Epithelial cell of prostate (primary cell): ENCODE data around the gene YWHAQ.

ENCODE experiments used
- DNase-seq: peaks from one replicate; pipeline ENCODE4 v3.0.0-alpha.2; 2011; ENCODE audit warnings: low read depth, low spot score
- H3K27ac ChIP-seq: fragments of 450-650 bp; 2 replicates; pipeline ENCODE4 v1.5.1; 2017; ENCODE audit warnings: mild to moderate bottlenecking

Gene YWHAQ

GRCh38 chr2:9630736-9631552 is at the start of gene YWHAQ:
Gene YWHAQ (minus strand): TSS chr2:9630997. CDS start chr2:9630452, 545 bp downstream.
- peak within 1 kb of the TSS; percentile 79 for H3K27ac ChIP-seq
- peak; percentile 80 for DNase-seq

GRCh38 chr2:9680082-9680481 is 49.3 kb upstream of the YWHAQ start:
- no peak for DNase-seq
- H3K27ac ChIP-seq: no peak overlapping the region

GRCh38 chr2:9679218-9679617 is 48.4 kb upstream of the YWHAQ start:
- H3K27ac ChIP-seq: no peak overlapping the region
- no peak for DNase-seq

GRCh38 chr2:9678544-9678943 is 47.7 kb upstream of the YWHAQ start:
- DNase-seq: no peak
- H3K27ac ChIP-seq: no peak overlapping the region

- H3K27ac ChIP-seq: peak overlapping the region; percentile 34
- DNase-seq: peak; percentile 69
Observed at GRCh38 chr2:9675415-9676351, 44.9 kb upstream of the YWHAQ start.

GRCh38 chr2:9674891-9675414 is 44.2 kb upstream of the YWHAQ start:
- peak overlapping the region; percentile 34 for H3K27ac ChIP-seq
- no peak for DNase-seq

GRCh38 chr2:9673914-9674481 is 43.2 kb upstream of the YWHAQ start:
- no peak for DNase-seq
- H3K27ac ChIP-seq: no peak overlapping the region

- DNase-seq: no peak
- no peak overlapping the region for H3K27ac ChIP-seq
Observed at GRCh38 chr2:9668687-9669345, 38.0 kb upstream of the YWHAQ start.

GRCh38 chr2:9667826-9668225 is 37.0 kb upstream of the YWHAQ start:
- DNase-seq: no peak
- no peak overlapping the region for H3K27ac ChIP-seq

GRCh38 chr2:9666306-9666705 is 35.5 kb upstream of the YWHAQ start:
- no peak for DNase-seq
- no peak overlapping the region for H3K27ac ChIP-seq

- H3K27ac ChIP-seq: no peak overlapping the region
Observed at GRCh38 chr2:9665898-9666297, 35.1 kb upstream of the YWHAQ start.

GRCh38 chr2:9664365-9664764 is 33.6 kb upstream of the YWHAQ start:
- H3K27ac ChIP-seq: no peak overlapping the region
- no peak for DNase-seq

More at GRCh38 chr2:9665898-9666297, 35.1 kb upstream of the YWHAQ start:
- DNase-seq: no peak

- no peak for DNase-seq
- no peak overlapping the region for H3K27ac ChIP-seq
Observed at GRCh38 chr2:9663008-9663879, 32.4 kb upstream of the YWHAQ start.

- H3K27ac ChIP-seq: no peak overlapping the region
Observed at GRCh38 chr2:9661261-9661660, 30.5 kb upstream of the YWHAQ start.

GRCh38 chr2:9660781-9661180 is 30.0 kb upstream of the YWHAQ start:
- DNase-seq: no peak
- H3K27ac ChIP-seq: no peak overlapping the region

More at GRCh38 chr2:9661261-9661660, 30.5 kb upstream of the YWHAQ start:
- DNase-seq: no peak

- DNase-seq: no peak
- no peak overlapping the region for H3K27ac ChIP-seq
Observed at GRCh38 chr2:9660154-9660553, 29.4 kb upstream of the YWHAQ start.

- peak overlapping the region; percentile 28 for H3K27ac ChIP-seq
- peak; percentile 57 for DNase-seq
Observed at GRCh38 chr2:9658972-9659371, 28.2 kb upstream of the YWHAQ start.

GRCh38 chr2:9657731-9658130 is 26.9 kb upstream of the YWHAQ start:
- no peak overlapping the region for H3K27ac ChIP-seq
- DNase-seq: no peak

- peak overlapping the region; percentile 89 for H3K27ac ChIP-seq
Observed at GRCh38 chr2:9657083-9657482, 26.3 kb upstream of the YWHAQ start.

More at GRCh38 chr2:9657083-9657482, 26.3 kb upstream of the YWHAQ start:
- no peak for DNase-seq
